ENCODE measurements around the gene GALNT6.
A peak's percentile ranks its signal among the peaks of the same experiment; 100 is the strongest.

The GALNT6 gene, protein sequence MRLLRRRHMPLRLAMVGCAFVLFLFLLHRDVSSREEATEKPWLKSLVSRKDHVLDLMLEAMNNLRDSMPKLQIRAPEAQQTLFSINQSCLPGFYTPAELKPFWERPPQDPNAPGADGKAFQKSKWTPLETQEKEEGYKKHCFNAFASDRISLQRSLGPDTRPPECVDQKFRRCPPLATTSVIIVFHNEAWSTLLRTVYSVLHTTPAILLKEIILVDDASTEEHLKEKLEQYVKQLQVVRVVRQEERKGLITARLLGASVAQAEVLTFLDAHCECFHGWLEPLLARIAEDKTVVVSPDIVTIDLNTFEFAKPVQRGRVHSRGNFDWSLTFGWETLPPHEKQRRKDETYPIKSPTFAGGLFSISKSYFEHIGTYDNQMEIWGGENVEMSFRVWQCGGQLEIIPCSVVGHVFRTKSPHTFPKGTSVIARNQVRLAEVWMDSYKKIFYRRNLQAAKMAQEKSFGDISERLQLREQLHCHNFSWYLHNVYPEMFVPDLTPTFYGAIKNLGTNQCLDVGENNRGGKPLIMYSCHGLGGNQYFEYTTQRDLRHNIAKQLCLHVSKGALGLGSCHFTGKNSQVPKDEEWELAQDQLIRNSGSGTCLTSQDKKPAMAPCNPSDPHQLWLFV

GRCh38 chr12:51391283-51392123 is at the start of gene GALNT6:
Gene GALNT6 (minus strand): TSS chr12:51391406. CDS start chr12:51379781, 11,625 bp downstream.
- DNase-seq (ENCODE audit: low spot score), result peak; percentile 43

GRCh38 chr12:51439330-51439729 is 48.1 kb upstream of the GALNT6 start:
- DNase-seq (ENCODE audit: low spot score), result no peak

DNA sequence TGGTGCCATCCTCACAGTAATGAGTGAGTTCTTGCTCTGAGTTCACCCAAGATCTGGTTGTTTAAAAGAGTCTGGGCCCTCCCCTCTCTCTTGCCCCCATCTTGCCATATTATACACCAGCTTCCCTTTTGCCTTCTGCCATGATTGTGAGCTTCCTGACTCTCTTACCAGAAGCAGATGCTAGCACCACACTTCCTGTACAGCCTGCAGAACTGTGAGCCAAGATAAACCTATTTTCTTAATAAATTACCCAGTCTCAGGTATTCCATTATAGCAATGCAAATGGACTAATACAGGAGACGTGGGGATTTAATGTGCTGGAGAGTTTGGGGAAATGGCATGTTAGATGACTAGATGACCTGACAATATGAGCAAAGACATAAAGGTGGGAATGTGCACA is 46.2 kb upstream of the GALNT6 start:
- DNase-seq (ENCODE audit: low spot score), result no peak

GRCh38 chr12:51434305-51434704 is 43.1 kb upstream of the GALNT6 start:
- no peak for DNase-seq (ENCODE audit: low spot score)

- DNase-seq (ENCODE audit: low spot score), result no peak
Measured at GRCh38 chr12:51432921-51433320, 41.7 kb upstream of the GALNT6 start.

DNA sequence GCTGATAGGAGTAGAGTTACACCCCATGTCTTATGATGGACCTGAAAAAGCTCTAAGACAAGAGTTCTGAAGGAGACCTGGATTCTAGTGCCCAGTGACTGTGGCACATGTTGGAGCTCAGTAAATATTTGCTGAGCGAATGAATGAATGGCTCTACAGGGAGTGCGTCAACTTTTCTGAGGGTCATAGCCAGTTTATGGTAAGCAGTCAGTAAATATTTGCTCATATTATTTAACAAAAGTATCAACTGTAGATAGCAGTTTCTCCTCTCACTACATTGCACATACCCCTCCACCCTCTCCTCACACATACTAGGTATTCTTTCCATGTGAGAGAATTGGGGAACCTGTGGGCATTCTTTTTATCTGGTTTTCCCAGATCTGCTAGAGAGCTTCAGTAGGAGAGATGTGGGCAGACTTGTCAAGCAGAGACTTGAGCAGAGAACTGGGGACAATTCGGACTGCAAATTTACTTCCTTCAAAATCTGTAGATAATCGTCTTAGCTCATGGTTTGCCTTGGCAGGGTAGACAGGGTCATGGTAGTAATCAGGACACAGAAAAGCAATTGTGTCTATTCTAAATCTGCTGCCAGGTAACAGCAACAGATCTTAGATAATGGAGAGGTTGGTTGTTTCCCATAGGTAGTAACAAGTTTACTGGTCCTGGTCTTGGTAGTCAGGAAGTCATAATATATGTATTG is 39.1 kb upstream of the GALNT6 start:
- DNase-seq (ENCODE audit: low spot score), result no peak

GRCh38 chr12:51429700-51430099 is 38.5 kb upstream of the GALNT6 start:
- no peak for DNase-seq (ENCODE audit: low spot score)

- DNase-seq (ENCODE audit: low spot score), result no peak
Measured at GRCh38 chr12:51428256-51428655, 37.0 kb upstream of the GALNT6 start.

DNA sequence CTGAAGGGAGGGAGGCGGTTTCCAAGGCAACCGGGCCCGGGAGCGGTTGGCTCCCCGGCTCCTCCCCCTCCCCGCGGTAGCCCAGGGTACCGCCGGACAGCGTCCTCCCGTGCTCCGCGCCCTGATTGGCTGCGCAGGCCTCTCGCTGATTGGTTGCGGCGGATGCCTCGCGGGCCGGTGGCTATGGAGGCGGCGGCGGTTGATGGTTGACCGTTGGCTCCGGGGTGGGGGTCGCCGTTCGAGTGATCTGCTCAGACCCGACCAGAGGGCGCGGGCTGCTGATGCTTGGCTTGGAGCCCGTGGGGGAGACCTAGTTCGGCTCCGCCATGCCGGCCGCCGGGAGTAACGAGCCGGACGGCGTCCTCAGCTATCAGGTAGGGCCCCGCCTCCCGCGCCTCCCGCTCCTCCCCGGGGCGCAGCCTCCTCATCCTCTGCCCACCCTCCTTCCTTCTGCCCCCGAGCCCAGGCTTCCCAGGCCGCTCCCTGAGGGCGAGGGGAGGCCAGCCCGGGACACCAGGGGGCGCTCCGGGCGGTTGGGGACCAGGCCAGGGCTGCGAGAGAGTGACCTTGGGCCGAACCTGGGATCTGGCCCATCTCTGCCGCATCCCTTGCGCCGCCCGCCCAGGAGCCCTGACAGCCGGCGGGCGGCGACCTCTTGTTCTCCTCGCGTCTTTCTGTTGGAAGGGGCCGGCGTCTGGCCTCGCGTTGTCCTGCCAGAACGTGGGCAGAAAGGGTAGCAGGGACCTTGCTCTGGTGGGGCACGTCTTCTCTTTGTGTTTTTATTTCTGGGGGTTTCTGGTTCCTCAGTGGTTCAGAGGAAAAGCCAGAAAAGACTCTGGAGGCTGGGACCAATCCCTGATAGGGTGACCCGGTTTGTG is 33.7 kb upstream of the GALNT6 start, which contains the start of gene SLC4A8:
Gene SLC4A8, plus strand, starts transcription at position 170 of the 878 bp plus-strand sequence. Its CDS starts 157 bp downstream, at position 327.
- peak; percentile 97 for DNase-seq (ENCODE audit: low spot score)

- DNase-seq (ENCODE audit: low spot score), result no peak
Measured at GRCh38 chr12:51424094-51424661, 33.0 kb upstream of the GALNT6 start.

DNA sequence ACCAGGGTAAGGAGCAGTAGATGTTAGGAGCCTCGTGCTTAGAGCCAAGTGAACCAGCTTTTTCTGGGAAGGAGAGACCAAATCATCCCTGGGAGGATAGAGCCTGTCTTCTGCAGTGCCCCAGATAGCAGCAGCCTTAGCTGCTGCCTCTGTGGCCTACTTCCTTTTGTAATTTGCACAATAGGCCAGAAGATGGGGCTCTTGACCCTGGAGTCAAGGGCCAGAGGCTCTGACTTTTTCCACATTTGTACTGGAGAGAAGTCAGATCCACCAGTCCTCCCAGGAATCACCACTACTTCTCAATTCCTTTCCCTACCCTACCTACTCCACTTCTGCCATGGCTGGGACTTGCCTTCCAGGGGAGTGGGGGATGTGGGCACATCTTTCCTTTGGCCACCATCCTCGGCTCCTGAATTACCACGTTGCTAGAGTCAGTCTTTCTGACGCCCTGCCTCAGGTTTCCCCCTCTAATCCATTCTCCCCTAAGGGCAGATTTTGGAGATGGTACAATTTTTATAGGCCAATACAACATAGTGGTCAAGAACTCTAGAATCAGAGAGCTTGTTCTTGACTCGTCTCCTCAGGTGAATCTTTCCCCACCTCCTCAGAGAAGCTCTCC is 30.2 kb upstream of the GALNT6 start:
- peak; percentile 82 for DNase-seq (ENCODE audit: low spot score)

- DNase-seq (ENCODE audit: low spot score), result no peak
Measured at GRCh38 chr12:51419425-51420193, 28.4 kb upstream of the GALNT6 start.

GRCh38 chr12:51417826-51418225 is 26.6 kb upstream of the GALNT6 start:
- DNase-seq (ENCODE audit: low spot score), result no peak

GRCh38 chr12:51415931-51416330 is 24.7 kb upstream of the GALNT6 start:
- no peak for DNase-seq (ENCODE audit: low spot score)

DNA sequence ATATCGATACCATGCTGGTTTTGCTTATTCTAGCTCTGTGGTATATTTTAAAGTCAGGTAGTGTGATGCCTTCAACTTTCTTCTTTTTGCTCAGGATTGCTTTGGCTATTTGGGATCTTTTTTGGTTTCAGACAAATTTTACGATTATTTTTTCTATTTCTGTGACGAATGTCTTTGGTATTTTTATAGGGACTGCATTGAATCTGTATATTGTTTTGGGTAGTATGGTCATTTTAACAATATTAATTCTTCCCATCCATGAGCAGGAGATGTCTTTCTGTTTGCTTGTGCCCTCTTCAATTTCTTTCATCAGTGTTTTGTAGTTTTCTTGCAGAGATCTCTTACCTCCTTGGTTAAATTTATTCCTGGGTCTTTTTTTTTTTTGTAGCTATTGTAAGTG is 22.6 kb upstream of the GALNT6 start:
- no peak for DNase-seq (ENCODE audit: low spot score)

DNA sequence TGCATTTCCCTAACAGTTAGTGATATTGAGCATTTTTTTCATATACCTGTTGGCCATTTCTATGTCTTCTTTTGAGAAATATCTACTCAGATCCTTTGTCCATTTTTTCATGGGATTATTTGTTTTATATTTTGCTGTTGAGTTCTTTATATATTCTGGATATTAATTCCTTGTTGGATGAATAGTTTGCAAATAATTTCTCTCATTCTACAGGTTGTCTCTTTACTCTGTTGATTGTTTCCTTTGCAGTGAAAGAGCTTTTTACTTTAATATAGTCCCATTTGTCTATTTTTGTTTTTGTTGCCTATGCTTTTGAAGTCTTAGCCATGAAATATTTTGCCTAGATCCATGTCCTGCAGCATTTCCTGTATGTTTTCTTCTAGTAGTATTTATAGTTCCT is 21.9 kb upstream of the GALNT6 start:
- DNase-seq (ENCODE audit: low spot score), result no peak

GRCh38 chr12:51409846-51410245 is 18.6 kb upstream of the GALNT6 start:
- DNase-seq (ENCODE audit: low spot score), result no peak

- no peak for DNase-seq (ENCODE audit: low spot score)
Measured at GRCh38 chr12:51407604-51408003, 16.4 kb upstream of the GALNT6 start.

DNA sequence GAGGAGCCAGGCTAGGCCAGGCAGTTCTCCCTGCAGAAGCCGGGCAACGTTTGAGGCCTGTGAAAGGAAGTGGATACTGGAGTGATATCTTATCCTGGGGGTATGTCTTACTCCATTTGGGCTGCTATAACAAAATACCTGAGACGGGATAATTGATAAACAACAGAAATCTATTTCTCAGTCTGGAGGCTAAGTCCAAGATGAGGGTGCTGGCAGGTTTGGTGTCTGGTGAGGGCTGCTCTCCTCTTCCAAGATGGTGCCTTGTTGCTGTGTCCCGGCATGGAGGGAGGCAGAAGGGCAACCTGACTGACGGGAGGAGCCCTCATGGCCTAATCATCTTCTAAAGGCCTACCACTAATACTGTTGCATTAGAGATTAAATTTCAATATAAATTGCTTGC is 15.7 kb upstream of the GALNT6 start:
- no peak for DNase-seq (ENCODE audit: low spot score)

All from Ammon's horn (tissue), 1 donor.